NT2/D1 (cell line): ENCODE data around the gene LIMS1.

Experiments
- SUZ12 ChIP-seq: IDR thresholded peaks from 2 replicates; pipeline ENCODE4 v1.6.1; 2011; ENCODE audit not compliant: insufficient read length, insufficient read depth; ENCODE audit errors: extremely low read depth
- YY1 ChIP-seq: IDR thresholded peaks from 2 replicates; pipeline ENCODE4 v1.6.1; 2011; ENCODE audit not compliant: insufficient read length, insufficient read depth
- ZNF274 ChIP-seq: IDR thresholded peaks from 2 replicates; pipeline ENCODE4 v1.6.1; 2011; ENCODE audit warnings: mild to moderate bottlenecking, low read depth, low read length

- TF ChIP-seq ZNF274 (no peak), YY1 (no peak), SUZ12 (no peak)
Measured at GRCh38 chr2:108637304-108637669, 103.0 kb downstream of the LIMS1 start.
